Measurements from ENCODE around the gene IRF4.

IRF4 gene

GRCh38 chr6:353642-354614, 37.6 kb upstream of the IRF4 start:
- no peak for DNase-seq

GRCh38 chr6:354631-355280, 36.8 kb upstream of the IRF4 start:
- DNase-seq, result no peak

- DNase-seq, result no peak
Measured at GRCh38 chr6:355373-356208, 36.0 kb upstream of the IRF4 start.

GRCh38 chr6:356828-357251, 34.7 kb upstream of the IRF4 start:
- DNase-seq, result no peak

- no peak for DNase-seq
Measured at GRCh38 chr6:357261-357790, 34.2 kb upstream of the IRF4 start.

GRCh38 chr6:357791-358341, 33.7 kb upstream of the IRF4 start:
- no peak for DNase-seq

- no peak for DNase-seq
Measured at GRCh38 chr6:358432-358831, 33.1 kb upstream of the IRF4 start.

GRCh38 chr6:358847-359246, 32.7 kb upstream of the IRF4 start:
- no peak for DNase-seq

- no peak for DNase-seq
Measured at GRCh38 chr6:359261-360035, 32.1 kb upstream of the IRF4 start.

- DNase-seq, result no peak
Measured at GRCh38 chr6:360349-360748, 31.2 kb upstream of the IRF4 start.

- no peak for DNase-seq
Measured at GRCh38 chr6:360764-361373, 30.7 kb upstream of the IRF4 start.

GRCh38 chr6:361411-362132, 30.0 kb upstream of the IRF4 start:
- DNase-seq, result no peak

- no peak for DNase-seq
Measured at GRCh38 chr6:362231-362923, 29.2 kb upstream of the IRF4 start.

GRCh38 chr6:362924-363249, 28.7 kb upstream of the IRF4 start:
- DNase-seq, result no peak

- no peak for DNase-seq
Measured at GRCh38 chr6:363291-363690, 28.3 kb upstream of the IRF4 start.

- no peak for DNase-seq
Measured at GRCh38 chr6:363909-364308, 27.6 kb upstream of the IRF4 start.

- DNase-seq, result no peak
Measured at GRCh38 chr6:364609-365540, 26.7 kb upstream of the IRF4 start.

- DNase-seq, result no peak
Measured at GRCh38 chr6:365835-366234, 25.7 kb upstream of the IRF4 start.

Measured in suppressor macrophage treated with lipopolysaccharide for 4 hours (primary cell).